Body of pancreas (tissue), 4 donors: Measurements from ENCODE around the gene ICE2.

ENCODE experiments used
- CTCF ChIP-seq, 7 experiments: fragments of 450-650 bp in 4 of 7; fragments of 200-600 bp in 3 of 7; sonication (generic) in 3 of 7; IDR thresholded peaks; one replicate each; pipeline ENCODE4 v1.5.1; 2016 to 2019; ENCODE audit warnings: antibody characterized with exemption in 7 of 7
- POLR2A ChIP-seq, 3 donors: fragments of 450-650 bp; IDR thresholded peaks; one replicate each; pipeline ENCODE4 v1.6.1; 2016; ENCODE audit warnings: antibody characterized with exemption in 3 of 3, mild to moderate bottlenecking in 2 of 3

GRCh38 chr15:60407415-60407805 lies 71.5 kb downstream of the ICE2 start:
- no peak for TF ChIP-seq CTCF (IDR thresholded peaks at IDR 0.05)
- TF ChIP-seq POLR2A (IDR thresholded peaks at IDR 0.05), result no peak
